ENCODE data around the gene ATIC. TPM values are rescaled to one million over a fixed set of nuclear protein-coding genes. Genes with fewer than 3 reads are reported as not detected.
A peak's percentile ranks its signal among the peaks of the same experiment; 100 is the strongest.

The ATIC gene
- total RNA-seq, 1 experiment from 2014 or later, result 19.8 TPM

GRCh38 chr2:215361211-215361875 lies 49.5 kb downstream of the ATIC start:
- no peak for DNase-seq (ENCODE audit: low read depth)

DNA sequence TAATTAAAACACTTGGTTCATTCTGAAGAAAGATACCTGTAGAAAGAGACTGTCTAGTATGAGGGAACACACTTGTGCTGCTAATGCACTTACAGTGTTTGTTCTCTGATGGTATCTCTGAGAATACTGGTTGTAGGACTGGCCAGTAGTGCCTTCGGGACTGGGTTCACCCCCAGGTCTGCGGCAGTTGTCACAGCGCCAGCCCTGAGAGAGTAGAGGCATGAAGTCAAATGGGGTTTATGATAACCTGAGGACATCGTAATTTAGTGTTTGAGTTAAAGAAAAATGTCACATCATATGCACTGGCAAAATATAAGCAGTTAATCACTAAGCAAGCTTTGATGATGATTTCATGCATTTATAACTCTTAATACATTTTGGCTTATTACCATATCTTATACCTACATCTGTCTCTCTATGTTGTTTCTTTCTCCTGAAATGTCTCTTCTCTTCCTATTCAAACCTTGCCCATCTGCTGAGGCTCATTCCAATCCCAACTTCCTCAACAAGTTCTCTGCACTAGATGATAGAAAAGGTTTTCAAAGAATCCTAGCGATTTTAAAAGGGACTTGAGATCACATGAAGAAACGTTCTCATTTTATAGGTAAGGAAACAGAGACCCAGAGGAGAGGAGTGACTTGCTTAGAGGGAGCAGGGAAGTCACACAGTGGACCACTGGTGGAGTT lies 50.2 kb downstream of the ATIC start:
- no peak for DNase-seq (ENCODE audit: low read depth)

DNA sequence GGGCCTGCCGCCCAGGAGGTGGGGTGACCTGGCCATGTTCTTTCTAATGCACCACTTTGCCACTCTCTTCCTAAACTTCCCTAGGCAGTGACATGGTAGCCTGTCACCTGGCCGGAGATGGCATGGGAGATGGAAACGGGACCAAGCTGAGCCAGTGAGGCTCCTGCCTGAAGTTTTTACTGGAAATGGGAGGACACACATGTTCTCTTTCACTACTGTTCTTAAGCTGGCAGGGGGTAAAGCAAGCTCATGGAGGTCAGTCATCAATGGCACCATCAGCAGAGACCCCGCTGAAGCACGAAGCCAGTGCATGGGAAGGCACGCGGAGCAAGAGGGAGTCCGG lies 50.7 kb downstream of the ATIC start:
- no peak for DNase-seq (ENCODE audit: low read depth)

- DNase-seq (ENCODE audit: low read depth), result no peak
Observed at GRCh38 chr2:215363039-215363438, 51.2 kb downstream of the ATIC start.

DNA sequence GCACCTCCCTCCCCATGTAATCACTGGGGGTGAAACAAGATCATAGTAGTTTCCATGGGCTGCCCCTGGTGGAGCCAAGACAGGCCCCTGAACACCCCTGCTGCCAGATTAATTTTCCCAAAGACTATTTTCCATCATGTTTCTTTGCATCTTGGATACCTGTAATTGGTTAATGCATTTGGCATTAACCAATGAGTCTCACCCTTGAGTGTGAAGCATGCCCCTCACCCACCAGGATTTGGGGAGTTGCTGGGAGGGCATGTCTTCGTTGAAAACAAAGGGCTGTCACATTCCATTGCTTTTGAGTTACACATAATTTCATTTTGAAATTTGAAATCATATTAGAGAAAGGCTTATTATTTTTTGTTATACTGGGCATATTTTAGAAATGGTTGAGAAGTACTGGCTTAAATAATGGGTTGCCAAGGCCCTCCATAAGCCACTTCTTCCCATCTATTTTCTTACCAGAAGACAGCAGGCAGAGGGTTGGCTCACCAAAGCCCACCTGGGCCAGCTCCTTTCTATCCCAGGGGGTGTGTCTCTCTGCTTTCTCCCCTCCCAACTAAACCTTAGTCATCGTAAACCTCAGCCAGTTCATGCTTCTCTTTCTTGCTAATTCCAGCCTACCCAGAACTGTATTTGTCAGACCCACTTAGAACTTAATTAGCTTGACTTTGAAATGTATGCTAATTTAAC lies 51.8 kb downstream of the ATIC start:
- no peak for DNase-seq (ENCODE audit: low read depth)

DNA sequence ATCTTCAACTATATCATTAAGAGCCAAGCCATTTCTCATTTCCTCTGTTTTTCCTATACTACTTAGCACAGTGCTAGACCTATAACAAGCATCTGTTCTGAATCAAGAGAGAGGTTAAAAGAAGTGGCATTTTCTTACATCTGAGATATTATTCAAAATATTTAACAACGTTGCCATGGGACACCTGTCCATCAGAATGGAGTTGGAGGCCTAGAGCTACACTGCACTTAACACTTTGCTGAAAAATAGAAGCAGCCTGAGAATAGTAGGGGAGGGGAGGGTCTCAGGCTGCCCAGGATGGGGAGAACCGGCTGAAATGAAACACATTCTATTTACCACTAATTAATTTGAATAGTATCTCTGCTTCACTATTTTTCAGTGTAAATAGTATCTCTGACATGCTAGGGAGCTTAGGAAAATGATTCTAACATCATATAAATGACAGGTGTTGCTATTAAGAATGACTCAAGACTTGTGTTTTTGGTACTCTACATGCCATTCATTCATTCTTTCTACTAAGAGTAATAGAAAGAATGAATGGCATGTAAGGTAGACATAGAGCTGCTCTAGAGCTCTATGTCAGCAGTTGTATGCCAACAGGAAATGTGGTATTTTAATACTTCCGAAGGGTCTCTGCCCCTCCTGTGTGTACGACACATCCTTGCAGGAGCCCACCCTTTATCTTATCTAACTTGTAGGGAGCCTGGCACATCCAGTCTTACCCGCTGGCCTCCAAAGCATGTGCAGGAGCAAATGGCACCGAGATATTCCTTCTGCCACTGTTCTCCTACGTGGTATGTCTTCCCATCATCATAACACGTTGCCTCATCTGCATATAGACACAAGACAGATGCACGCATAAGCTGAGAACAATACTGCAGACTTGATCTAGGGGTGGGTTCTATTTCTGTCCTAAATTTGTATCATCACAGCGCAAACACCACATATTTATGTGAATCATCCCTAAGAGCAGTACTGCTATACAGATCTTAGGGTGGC lies 52.6 kb downstream of the ATIC start:
- DNase-seq (ENCODE audit: low read depth), result no peak

GRCh38 chr2:215365184-215365658 lies 53.4 kb downstream of the ATIC start:
- no peak for DNase-seq (ENCODE audit: low read depth)

DNA sequence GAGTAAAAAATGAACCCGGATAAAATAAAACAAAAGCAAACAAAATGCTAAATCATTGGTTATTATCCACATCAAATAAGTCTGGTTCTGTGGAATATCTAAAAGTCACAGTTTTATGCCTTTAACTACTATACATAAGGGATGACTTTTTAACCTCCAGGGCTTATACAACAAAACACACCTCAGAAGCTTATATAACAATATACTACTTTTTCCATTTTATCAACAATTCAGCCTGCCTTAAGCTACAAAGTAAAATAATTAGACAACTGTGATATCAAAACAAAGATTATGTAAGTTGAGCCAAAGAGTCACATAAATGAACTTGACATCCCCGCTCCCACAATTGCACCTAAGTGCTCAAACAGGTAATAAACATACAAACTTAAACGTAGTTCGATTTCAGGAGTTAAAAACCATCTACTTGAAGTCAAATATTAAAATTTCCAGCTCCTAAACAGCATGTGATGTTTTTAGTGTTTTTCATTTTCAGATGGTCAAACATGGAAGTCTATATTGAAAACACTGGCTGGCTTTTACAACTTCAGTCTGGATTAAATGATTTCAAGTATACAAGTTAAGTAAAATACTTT lies 54.7 kb downstream of the ATIC start:
- DNase-seq (ENCODE audit: low read depth), result no peak

GRCh38 chr2:215367662-215368492 lies 56.0 kb downstream of the ATIC start:
- peak; percentile 83 for DNase-seq (ENCODE audit: low read depth)

- DNase-seq (ENCODE audit: low read depth), result no peak
Observed at GRCh38 chr2:215368493-215368809, 56.6 kb downstream of the ATIC start.

DNA sequence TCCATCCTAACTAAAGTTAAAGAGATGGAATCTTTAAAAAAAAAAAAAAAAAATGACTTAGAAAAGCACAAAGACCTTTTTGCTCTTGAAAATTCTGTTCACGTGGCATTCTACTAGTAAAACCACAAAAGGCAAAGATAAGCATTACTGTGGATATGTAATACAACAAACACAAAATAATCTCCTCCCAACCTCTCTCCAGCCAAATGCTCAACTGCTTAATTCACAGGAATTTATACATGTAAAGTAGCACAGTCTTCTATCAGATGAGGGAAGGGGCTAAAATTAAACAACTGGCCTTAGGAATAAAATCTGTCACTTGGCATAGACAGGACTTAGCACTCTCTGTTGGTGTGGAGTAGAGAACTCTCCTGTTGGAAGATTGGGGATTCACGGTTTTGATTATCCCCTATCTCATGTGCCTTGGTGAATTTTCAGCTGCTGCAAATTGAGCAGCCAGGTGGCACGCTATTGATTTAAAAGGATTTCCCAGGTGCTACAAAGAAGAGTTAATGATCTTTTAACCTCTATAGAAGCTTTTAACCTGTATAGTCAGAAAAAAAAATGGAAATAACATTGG lies 57.4 kb downstream of the ATIC start:
- DNase-seq (ENCODE audit: low read depth), result no peak

GRCh38 chr2:215370112-215370965 lies 58.5 kb downstream of the ATIC start:
- DNase-seq (ENCODE audit: low read depth), result no peak

DNA sequence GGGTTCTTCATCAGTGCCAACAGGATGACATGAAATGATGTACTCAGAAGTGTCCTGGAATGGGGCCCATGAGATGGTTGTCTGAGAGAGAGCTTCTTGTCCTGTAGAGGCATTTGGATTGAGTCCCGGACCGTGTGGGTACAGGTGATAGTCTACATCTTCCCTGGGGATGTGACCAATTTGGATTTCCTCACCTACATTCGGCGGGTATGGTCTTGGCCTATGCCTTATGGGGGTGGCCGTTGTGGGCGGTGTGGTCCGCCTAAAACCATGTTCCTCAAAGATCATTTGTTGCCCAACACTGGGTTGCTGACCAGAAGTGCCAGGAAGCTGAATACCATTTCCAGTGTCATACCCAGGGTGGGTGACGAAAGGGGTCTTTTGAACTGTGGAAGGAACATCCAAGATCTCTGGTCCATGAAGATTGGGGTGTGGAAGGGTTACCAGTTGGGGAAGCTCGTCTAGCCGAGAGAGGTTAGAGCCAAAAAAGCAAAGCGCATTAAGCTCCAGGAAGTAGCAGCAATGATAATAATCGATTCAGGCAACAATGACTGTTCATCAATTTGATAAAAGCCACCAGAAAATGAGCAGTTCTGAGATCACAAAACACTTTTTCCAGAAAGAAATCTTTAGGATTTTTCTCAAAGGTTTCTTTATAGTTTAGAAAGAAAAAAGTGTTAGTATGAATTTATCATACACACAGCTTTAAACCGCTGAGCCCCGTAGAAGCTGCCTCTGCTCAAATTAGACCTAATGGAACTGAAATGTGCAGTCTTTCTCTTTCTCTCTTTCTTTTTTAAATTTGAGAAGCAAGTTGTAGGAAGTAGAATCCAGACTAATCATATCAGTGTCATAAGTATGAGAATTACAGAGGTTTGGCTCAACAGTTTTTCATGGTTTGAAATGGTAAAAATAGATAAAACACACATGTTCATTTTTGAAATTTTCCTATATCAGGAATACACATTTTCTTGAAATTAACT lies 60.3 kb downstream of the ATIC start:
- no peak for DNase-seq (ENCODE audit: low read depth)

DNA sequence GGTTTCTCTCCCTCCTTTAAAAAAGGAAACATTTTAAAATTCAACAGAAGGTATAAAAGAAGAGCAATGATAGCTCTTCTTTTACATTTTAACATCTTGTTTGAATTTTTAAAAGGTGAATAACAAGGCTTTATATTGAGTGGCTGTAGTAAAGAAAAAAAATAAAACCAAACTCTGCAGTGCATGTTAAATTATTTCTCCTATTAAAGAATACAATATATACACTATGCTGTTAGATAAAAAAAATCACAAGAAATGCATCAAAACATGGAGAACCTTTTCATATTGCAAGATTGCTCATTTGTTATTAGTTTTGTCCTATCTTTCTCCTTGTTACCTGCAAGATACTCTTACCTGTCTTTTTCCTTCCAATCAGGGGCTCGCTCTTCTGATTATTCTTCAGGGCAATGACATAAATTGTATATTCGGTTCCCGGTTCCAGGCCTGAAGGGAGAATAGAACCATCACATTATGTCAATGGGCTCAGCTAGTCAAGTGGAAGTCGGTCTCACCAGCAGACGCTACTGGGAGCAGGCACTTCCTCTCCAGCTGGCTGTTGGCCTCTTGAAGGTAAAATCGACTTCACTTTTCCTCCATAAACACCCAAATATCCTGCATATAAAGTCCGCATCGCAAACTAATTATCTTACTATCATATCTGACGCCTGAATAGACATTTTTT lies 61.2 kb downstream of the ATIC start:
- no peak for DNase-seq (ENCODE audit: low read depth)

DNA sequence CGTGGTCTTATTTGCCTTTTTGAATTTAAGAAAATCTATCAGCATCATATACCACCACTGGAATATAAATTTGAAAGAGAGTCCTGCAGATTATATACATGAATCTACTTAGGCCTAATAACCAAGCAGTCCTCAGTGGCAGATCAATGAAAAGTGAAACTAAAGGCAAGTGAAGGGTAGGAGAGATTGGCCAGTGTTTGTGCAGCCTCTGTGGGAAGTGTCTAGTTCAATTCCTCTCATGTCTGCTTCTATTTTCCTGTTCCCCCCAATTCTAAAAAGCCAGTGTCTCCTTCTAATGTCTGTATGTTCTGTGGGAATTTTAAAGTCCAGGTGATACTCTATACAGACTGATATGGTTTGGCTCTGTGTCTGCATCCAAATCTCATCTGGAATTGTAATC lies 62.1 kb downstream of the ATIC start:
- no peak for DNase-seq (ENCODE audit: low read depth)

DNA sequence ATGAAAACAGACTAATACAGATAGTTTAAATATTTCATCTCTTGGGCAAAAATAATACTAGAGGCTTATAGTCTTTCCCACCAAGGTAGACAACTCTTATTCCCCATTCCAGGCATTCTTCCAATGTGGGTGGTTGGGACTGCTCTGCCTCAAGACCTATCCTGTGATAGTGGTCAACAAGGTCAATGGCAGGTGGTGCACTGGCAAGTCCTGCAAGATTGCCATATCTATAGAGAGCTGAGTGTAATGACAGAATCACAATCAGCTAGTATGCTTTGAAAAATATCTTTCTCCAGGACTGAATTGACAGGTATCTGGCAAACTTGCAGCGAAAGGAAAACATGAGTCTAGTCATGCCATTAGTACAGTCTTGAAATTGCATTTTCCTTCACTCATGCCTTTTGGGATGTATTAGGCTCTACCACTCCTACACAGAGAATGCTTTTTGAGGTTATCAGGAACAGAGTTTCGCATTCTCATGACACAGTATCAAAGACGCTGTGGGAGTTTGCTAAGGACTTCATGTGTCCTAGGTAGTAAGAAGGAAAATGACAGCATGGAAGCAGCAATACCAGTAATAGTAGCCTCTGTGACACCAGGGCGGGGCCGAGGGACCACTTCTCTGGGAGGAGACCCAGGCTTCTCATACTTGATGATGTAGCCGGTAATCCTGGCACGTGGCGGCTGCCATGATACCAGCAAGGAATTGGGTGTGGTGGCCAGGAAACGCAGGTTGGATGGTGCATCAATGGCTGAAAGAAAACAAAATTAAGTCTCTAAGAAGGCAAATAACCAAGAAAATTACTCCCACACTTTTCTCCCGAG lies 63.0 kb downstream of the ATIC start:
- DNase-seq (ENCODE audit: low read depth), result no peak

- no peak for DNase-seq (ENCODE audit: low read depth)
Observed at GRCh38 chr2:215375467-215375830, 63.6 kb downstream of the ATIC start.

All from RPMI7951 (cell line).